A673 (cell line): ENCODE results near the gene LRRFIP1. TPM values are rescaled to one million over a fixed set of nuclear protein-coding genes. Genes with fewer than 3 reads are reported as not detected.

Experiments
- BruUV-seq: library from RNA; stranded (reverse); fragments of 400-500 nt; replicated peaks from 2 replicates; lab custom pipeline; 2021; lab: Mats Ljungman, UMichigan
- CTCF ChIA-PET: fragments of 300-600 bp; sonication (Branson Sonifier 250); formaldehyde crosslinking; loops from one replicate; lab custom pipeline; 2022; ENCODE audit warnings: antibody characterized with exemption; lab: Charles Lee
- POLR2A ChIA-PET: fragments of 300-600 bp; sonication (Branson Sonifier 250); formaldehyde crosslinking; loops from one replicate; lab custom pipeline; 2022; ENCODE audit warnings: antibody characterized with exemption; ENCODE audit not compliant: low non-redundant PET; lab: Charles Lee
- DNase-seq: peaks from one replicate; pipeline ENCODE4 v3.0.0-alpha.2; 2015; ENCODE audit warnings: low spot score
- H3K27ac ChIP-seq: fragments of 200-600 bp; sonication (generic); 2 replicates; pipeline ENCODE4 v1.5.1; 2016; ENCODE audit warnings: mixed run types, low read depth, mild to moderate bottlenecking, mixed read lengths, antibody characterized with exemption, low read length; ENCODE audit not compliant: poor library complexity, severe bottlenecking
- H3K27me3 ChIP-seq: fragments of 200-600 bp; sonication (generic); replicated peaks from 2 replicates; pipeline ENCODE4 v1.6.1; 2017; ENCODE audit warnings: mixed run types, low read depth, mild to moderate bottlenecking, mixed read lengths, antibody characterized with exemption, low read length; ENCODE audit not compliant: insufficient read depth, poor library complexity
- H3K36me3 ChIP-seq: fragments of 200-600 bp; sonication (generic); 2 replicates; pipeline ENCODE4 v1.6.1; 2016; ENCODE audit warnings: mixed run types, mild to moderate bottlenecking, mixed read lengths, antibody characterized with exemption, low read length; ENCODE audit not compliant: insufficient read depth, poor library complexity, severe bottlenecking
- H3K4me1 ChIP-seq: fragments of 200-600 bp; sonication (generic); 2 replicates; pipeline ENCODE4 v1.6.1; 2017; ENCODE audit warnings: mixed run types, mild to moderate bottlenecking, mixed read lengths, antibody characterized with exemption, low read length; ENCODE audit not compliant: insufficient read depth, poor library complexity, severe bottlenecking
- H3K4me3 ChIP-seq: fragments of 200-600 bp; sonication (generic); 2 replicates; pipeline ENCODE4 v1.5.1; 2016; ENCODE audit warnings: low read depth, mixed run types, mild to moderate bottlenecking, mixed read lengths, low read length; ENCODE audit not compliant: poor library complexity, severe bottlenecking
- H3K9me3 ChIP-seq: fragments of 200-600 bp; sonication (generic); 2 replicates; pipeline ENCODE4 v1.6.1; 2016; ENCODE audit warnings: mixed run types, low read depth, mild to moderate bottlenecking, mixed read lengths, antibody characterized with exemption, low read length; ENCODE audit not compliant: poor library complexity, severe bottlenecking
- CTCF ChIP-seq: fragments of 300-800, 200-600 bp; sonication (generic); conservative IDR thresholded peaks from 2 replicates; pipeline ENCODE4 v1.5.1; 2017; ENCODE audit warnings: low read depth, mild to moderate bottlenecking, antibody characterized with exemption, low read length, moderate library complexity, mixed read lengths
- EZH2 ChIP-seq: fragments of 200-600 bp; sonication (generic); IDR thresholded peaks from 2 replicates; pipeline ENCODE4 v1.6.1; 2017; ENCODE audit warnings: borderline replicate concordance, low read depth, mild to moderate bottlenecking, mixed read lengths, antibody characterized with exemption, low read length; ENCODE audit not compliant: poor library complexity, severe bottlenecking
- intact Hi-C: fragments of 100-400 bp; cut with micrococcal nuclease; formaldehyde crosslinking; loops from one replicate; pipeline ENCODE4 v1.10.0; 2022; ENCODE audit not compliant: unreplicated experiment
- total RNA-seq: library from RNA; stranded (reverse); gene quantifications from 2 replicates; pipeline ENCODE4 v1.2.3, GENCODE V29; 2021

The LRRFIP1 gene
- total RNA-seq, 1 experiment from 2014 or later = 69.3 TPM

DNA sequence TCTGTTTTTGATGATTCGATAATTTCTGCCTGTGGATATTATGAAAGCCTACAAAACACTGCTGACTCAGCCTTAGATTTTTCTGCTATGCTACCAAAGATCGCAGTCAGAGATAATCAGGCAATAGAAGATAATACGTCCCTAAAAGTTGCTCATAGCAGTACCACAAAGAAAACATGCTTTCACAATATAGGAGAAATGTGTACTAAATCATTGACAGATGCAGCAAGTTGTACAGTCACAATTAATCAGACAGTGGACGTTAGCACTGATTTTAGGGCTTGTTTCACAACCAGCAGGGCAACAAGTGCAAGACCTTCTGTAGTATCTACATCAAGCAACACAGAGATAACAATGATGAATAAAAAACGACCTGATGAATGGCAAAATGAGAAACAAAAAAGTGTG lies 190.7 kb downstream of the LRRFIP1 start:
- no peak overlapping the region for H3K4me3 ChIP-seq
- H3K27ac ChIP-seq = no peak overlapping the region
- TF ChIP-seq CTCF (no peak), EZH2 (no peak)
- no peaks in the 10 kb centered on the region for H3K27me3 ChIP-seq
- BruUV-seq = no TSS peak
- intact Hi-C loops = no loop called here
- peaks cover 17% of the 10 kb centered on the region for H3K4me1 ChIP-seq
- ChIA-PET CTCF (no interaction called here), POLR2A (no interaction called here)
- peak; percentile 49 for DNase-seq
- H3K9me3 ChIP-seq = no peaks in the 10 kb centered on the region
- H3K36me3 ChIP-seq = no peaks in the 10 kb centered on the region

- Histone ChIP-seq H3K4me3 (no peak overlapping the region), H3K4me1 (peaks cover 17% of the 10 kb centered on the region), H3K36me3 (no peaks in the 10 kb centered on the region), H3K27ac (no peak overlapping the region), H3K9me3 (no peaks in the 10 kb centered on the region), H3K27me3 (no peaks in the 10 kb centered on the region)
- no TSS peak for BruUV-seq
- POLR2A ChIA-PET = no interaction called here
- TF ChIP-seq EZH2 = no peak
- no peak for TF ChIP-seq CTCF
- peak; percentile 13 for DNase-seq
- intact Hi-C loops = no loop called here
- CTCF ChIA-PET = no interaction called here
These were observed 191.8 kb downstream of the LRRFIP1 start for GRCh38 chr2:237819231-237819630.

- no TSS peak for BruUV-seq
- H3K27ac ChIP-seq = no peak overlapping the region
These were observed 193.0 kb downstream of the LRRFIP1 start for GRCh38 chr2:237820421-237820820.

More at GRCh38 chr2:237820421-237820820, 193.0 kb downstream of the LRRFIP1 start:
- peaks cover 17% of the 10 kb centered on the region for H3K4me1 ChIP-seq
- H3K27me3 ChIP-seq = no peaks in the 10 kb centered on the region
- intact Hi-C loops = no loop called here
- H3K4me3 ChIP-seq = no peak overlapping the region
- CTCF ChIA-PET = no interaction called here
- DNase-seq = no peak
- H3K9me3 ChIP-seq = no peaks in the 10 kb centered on the region
- TF ChIP-seq CTCF (no peak), EZH2 (no peak)
- POLR2A ChIA-PET = no interaction called here
- H3K36me3 ChIP-seq = no peaks in the 10 kb centered on the region
